ENCODE results near the gene GIMAP4. TPM values are rescaled to one million over a fixed set of nuclear protein-coding genes. Genes with fewer than 3 reads are reported as not detected.
"Not testable (repeated sequence)": the region's sequence is repeated elsewhere in the genome, so short reads cannot be mapped to it uniquely, and the experiment has no call there.

The GIMAP4 gene
- total RNA-seq, 1 donor from 2014 or later, result 6.4 TPM

GRCh38 chr7:150570556-150571465 lies 3.6 kb downstream of the GIMAP4 start:
- DNase-seq (ENCODE audit: low spot score), result no peak
- no peak for TF ChIP-seq CTCF (IDR thresholded peaks at IDR 0.05; ENCODE audit: unreplicated experiment)
- peak overlapping the region; percentile 69 for H3K27ac Mint-ChIP-seq (ENCODE audit: unreplicated experiment)
- peaks cover 5% of the 10 kb centered on the region for H3K27me3 Mint-ChIP-seq (ENCODE audit: unreplicated experiment)
- H3K4me1 Mint-ChIP-seq (ENCODE audit: unreplicated experiment), result peaks cover 48% of the 10 kb centered on the region
- H3K4me3 Mint-ChIP-seq (ENCODE audit: unreplicated experiment), result peak overlapping the region; percentile 37
- peaks cover 13% of the 10 kb centered on the region for H3K9me3 Mint-ChIP-seq (ENCODE audit: unreplicated experiment)
- H3K36me3 Mint-ChIP-seq (ENCODE audit: low read depth, unreplicated experiment), result peaks cover 30% of the 10 kb centered on the region

GRCh38 chr7:150572496-150572895 lies 5.3 kb downstream of the GIMAP4 start:
- Mint-ChIP-seq H3K4me1 (ENCODE audit: unreplicated experiment) (peaks cover 44% of the 10 kb centered on the region), H3K27ac (ENCODE audit: unreplicated experiment) (peak overlapping the region; percentile 90), H3K4me3 (ENCODE audit: unreplicated experiment) (peak overlapping the region; percentile 61), H3K36me3 (ENCODE audit: low read depth, unreplicated experiment) (peaks cover 29% of the 10 kb centered on the region), H3K27me3 (ENCODE audit: unreplicated experiment) (peaks cover 5% of the 10 kb centered on the region), H3K9me3 (ENCODE audit: unreplicated experiment) (peaks cover 19% of the 10 kb centered on the region)
- TF ChIP-seq CTCF (IDR thresholded peaks at IDR 0.05; ENCODE audit: unreplicated experiment), result no peak
- DNase-seq (ENCODE audit: low spot score), result no peak

DNA sequence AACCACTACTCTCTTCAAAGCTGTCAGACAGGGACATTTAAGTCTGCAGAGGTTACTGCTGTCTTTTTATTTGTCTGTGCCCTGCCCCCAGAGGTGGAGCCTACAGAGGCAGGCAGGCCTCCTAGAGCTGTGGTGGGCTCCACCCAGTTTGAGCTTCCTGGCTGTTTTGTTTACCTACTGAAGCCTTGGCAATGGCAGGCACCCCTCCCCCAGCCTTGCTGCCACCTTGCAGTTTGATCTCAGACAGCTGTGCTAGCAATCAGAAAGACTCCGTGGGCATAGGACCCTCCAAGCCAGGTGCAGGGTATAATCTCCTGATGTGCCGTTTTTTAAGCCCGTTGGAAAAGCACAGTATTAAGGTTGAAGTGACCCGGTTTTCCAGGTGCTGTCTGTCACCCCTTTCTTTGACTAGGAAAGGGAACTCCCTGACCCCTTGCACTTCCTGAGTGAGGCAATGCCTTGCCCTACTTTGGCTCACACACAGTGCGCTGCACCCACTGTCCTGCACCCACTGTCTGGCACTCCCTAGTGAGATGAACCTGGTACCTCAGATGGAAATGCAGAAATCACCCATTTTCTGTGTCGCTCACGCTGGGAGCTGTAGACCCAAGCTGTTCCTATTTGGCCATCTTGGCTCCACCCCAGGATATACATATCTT lies 12.9 kb downstream of the GIMAP4 start:
- H3K27me3 Mint-ChIP-seq (ENCODE audit: unreplicated experiment), result not testable (repeated sequence)

GRCh38 chr7:150580638-150581394 lies 13.6 kb downstream of the GIMAP4 start:
- peaks cover 6% of the 10 kb centered on the region for H3K9me3 Mint-ChIP-seq (ENCODE audit: unreplicated experiment)
- peaks cover 29% of the 10 kb centered on the region for H3K36me3 Mint-ChIP-seq (ENCODE audit: low read depth, unreplicated experiment)
- H3K27ac Mint-ChIP-seq (ENCODE audit: unreplicated experiment), result no peak overlapping the region
- TF ChIP-seq CTCF (IDR thresholded peaks at IDR 0.05; ENCODE audit: unreplicated experiment), result no peak
- DNase-seq (ENCODE audit: low spot score), result no peak
- no peak overlapping the region for H3K4me3 Mint-ChIP-seq (ENCODE audit: unreplicated experiment)
- peaks cover 10% of the 10 kb centered on the region for H3K27me3 Mint-ChIP-seq (ENCODE audit: unreplicated experiment)
- H3K4me1 Mint-ChIP-seq (ENCODE audit: unreplicated experiment), result peaks cover 23% of the 10 kb centered on the region

More for the DNA sequence above, 12.9 kb downstream of the GIMAP4 start:
- Mint-ChIP-seq H3K36me3 (ENCODE audit: low read depth, unreplicated experiment) (peaks cover 31% of the 10 kb centered on the region), H3K4me1 (ENCODE audit: unreplicated experiment) (peaks cover 17% of the 10 kb centered on the region)
- not testable (repeated sequence) for DNase-seq (ENCODE audit: low spot score); H3K27ac Mint-ChIP-seq (ENCODE audit: unreplicated experiment); H3K9me3 Mint-ChIP-seq (ENCODE audit: unreplicated experiment); H3K4me3 Mint-ChIP-seq (ENCODE audit: unreplicated experiment)

- Mint-ChIP-seq H3K36me3 (ENCODE audit: low read depth, unreplicated experiment) (peaks cover 25% of the 10 kb centered on the region), H3K9me3 (ENCODE audit: unreplicated experiment) (no peaks in the 10 kb centered on the region)
These were observed 18.0 kb downstream of the GIMAP4 start for GRCh38 chr7:150585199-150585598.

More at GRCh38 chr7:150585199-150585598, 18.0 kb downstream of the GIMAP4 start:
- DNase-seq (ENCODE audit: low spot score), result no peak
- no peak for TF ChIP-seq CTCF (IDR thresholded peaks at IDR 0.05; ENCODE audit: unreplicated experiment)
- no peak overlapping the region for H3K4me3 Mint-ChIP-seq (ENCODE audit: unreplicated experiment)
- peaks cover 44% of the 10 kb centered on the region for H3K4me1 Mint-ChIP-seq (ENCODE audit: unreplicated experiment)
- H3K27me3 Mint-ChIP-seq (ENCODE audit: unreplicated experiment), result peaks cover 10% of the 10 kb centered on the region
- H3K27ac Mint-ChIP-seq (ENCODE audit: unreplicated experiment), result peak overlapping the region; percentile 98
